Activated T-cell treated with anti-CD3 and anti-CD28 coated beads, Interleukin-2, amount 50 U/mL, for 4 hours (primary cell): ENCODE measurements around the gene SSBP4. TPM values are rescaled to one million over a fixed set of nuclear protein-coding genes. Genes with fewer than 3 reads are reported as not detected.
A peak's percentile ranks its signal among the peaks of the same experiment; 100 is the strongest.

Source experiments
- ATAC-seq, 2 donors: fragments of 200-7000 bp; cut with Tn5 transposase; one replicate each; pipeline ENCODE4 v1.10.0; 2021
- DNase-seq: peaks from one replicate; pipeline ENCODE4 v3.0.0-alpha.2; 2020
- H3K27me3 Mint-ChIP-seq: one replicate; pipeline ENCODE4 v1.8.0; 2021; ENCODE audit warnings: low read depth, mixed read lengths
- H3K36me3 Mint-ChIP-seq: one replicate; pipeline ENCODE4 v1.8.0; 2022; ENCODE audit warnings: mixed read lengths; ENCODE audit not compliant: insufficient read depth
- H3K4me1 Mint-ChIP-seq: one replicate; pipeline ENCODE4 v1.8.0; 2021; ENCODE audit warnings: low read depth, mixed read lengths
- H3K4me3 Mint-ChIP-seq: one replicate; pipeline ENCODE4 v1.8.0; 2021; ENCODE audit warnings: mild to moderate bottlenecking, moderate library complexity, mixed read lengths
- H3K9me3 Mint-ChIP-seq: one replicate; pipeline ENCODE4 v1.8.0; 2021; ENCODE audit warnings: mixed read lengths
- total RNA-seq, 3 donors: library from RNA; stranded (reverse); gene quantifications; one replicate each; pipeline ENCODE4 v1.2.1, GENCODE V29; 2021

SSBP4 gene
- total RNA-seq, 3 donors from 2014 or later, result 119 to 155 (median 135) TPM

GRCh38 chr19:18446811-18447359 is 27.7 kb downstream of the SSBP4 start:
- Mint-ChIP-seq H3K4me1 (peaks cover 13% of the 10 kb centered on the region), H3K27me3 (no peaks in the 10 kb centered on the region), H3K9me3 (peaks cover 3% of the 10 kb centered on the region), H3K36me3 (peaks cover 21% of the 10 kb centered on the region), H3K4me3 (no peak overlapping the region)
- no peak for DNase-seq
- ATAC-seq, result no peak

GRCh38 chr19:18449552-18449951 is 30.4 kb downstream of the SSBP4 start:
- no peaks in the 10 kb centered on the region for H3K9me3 Mint-ChIP-seq
- peaks cover 21% of the 10 kb centered on the region for H3K36me3 Mint-ChIP-seq
- no peaks in the 10 kb centered on the region for H3K27me3 Mint-ChIP-seq
- ATAC-seq, result no peak
- DNase-seq, result no peak
- peaks cover 6% of the 10 kb centered on the region for H3K4me1 Mint-ChIP-seq
- no peak overlapping the region for H3K4me3 Mint-ChIP-seq

DNA sequence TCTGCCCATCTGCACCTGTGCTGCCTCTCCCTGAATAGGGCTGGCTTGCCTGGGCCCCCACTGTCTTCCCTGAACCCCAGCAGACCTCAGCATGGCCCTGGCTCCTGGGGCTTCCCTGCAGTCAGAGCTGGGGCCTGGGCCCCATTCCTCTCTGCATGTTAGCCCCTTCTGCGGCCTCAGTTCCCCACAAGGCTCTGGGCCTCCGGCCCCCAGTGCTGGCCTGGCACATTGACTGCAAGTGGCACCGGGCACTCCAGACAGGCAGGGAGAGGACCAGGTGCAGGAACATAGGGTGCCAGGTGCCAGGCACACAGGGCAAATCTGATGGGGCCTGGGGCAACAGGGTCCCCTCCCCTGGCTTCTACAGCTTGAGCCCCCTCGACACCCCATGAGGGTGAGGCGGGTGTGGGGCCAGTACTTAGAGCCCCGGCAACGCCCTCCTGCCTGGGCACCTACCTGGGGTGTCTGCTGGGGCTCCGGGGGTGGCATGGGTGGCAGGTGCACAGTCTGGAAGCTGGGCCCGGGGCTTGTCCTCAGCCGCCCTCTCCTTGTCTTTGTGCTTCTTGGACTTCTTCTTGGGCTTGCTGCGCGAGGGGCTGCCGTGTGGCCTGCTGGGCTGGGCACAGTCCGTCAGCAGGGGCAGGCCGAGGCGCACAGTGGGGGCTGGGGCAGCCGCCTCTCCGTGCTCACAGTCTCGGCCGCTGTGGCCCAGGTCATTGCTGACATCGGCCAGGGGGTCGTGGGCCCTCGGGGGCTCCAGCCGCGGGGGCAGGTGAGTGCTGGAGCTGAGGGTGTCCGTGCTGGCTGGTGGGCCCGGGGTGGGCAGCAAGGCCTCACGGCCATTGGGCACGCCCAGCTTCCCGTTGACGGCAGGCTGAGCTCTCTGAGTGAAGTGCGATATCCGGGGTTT is 31.1 kb downstream of the SSBP4 start:
- DNase-seq (no peak), ATAC-seq (no peak)
- Mint-ChIP-seq H3K9me3 (no peaks in the 10 kb centered on the region), H3K27me3 (no peaks in the 10 kb centered on the region), H3K4me1 (peaks cover 6% of the 10 kb centered on the region), H3K4me3 (no peak overlapping the region), H3K36me3 (peaks cover 21% of the 10 kb centered on the region)

DNA sequence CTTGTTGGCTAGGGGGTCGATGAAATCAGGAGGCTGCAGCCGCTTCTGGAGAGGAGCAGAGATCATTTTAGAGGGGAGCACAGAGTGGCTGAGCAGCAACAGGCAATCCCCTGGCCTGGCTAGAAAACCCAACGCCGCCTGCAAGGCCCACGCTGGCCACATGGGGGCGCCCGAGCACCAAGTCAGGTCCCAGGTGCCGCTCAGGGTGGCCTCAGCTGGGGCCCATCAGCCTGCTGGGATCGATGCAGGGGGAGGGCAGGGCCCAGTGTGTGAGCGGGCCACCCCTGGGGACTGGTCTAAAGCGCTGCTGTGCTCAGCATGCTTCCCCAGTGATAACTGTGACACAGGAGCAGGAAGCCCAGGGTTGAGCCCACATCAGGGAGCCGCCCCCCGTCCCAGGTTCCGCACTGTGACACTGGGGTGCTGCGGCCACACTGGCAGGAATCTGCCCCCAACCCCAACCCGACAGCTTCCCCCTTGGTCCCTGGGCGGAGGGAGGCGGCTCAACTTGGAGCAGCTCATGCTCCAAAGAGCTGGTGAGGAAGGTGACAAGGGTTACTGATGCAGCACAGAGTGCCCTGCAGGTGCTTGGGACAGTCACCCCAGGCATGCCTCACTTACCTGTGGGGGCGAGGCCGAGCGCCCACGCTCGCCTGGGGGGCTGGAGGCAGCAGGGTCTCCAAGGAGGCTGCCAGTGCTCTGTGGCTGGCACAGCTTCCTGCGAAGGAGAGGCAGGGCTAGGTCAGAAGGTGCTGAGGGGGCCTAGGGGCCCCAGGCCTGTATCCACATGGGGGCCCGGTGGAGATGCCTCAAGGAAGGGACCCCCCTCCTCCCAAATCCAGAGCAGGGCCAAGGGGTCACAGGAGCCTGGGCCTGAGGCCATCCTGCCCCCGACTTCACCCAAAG is 32.0 kb downstream of the SSBP4 start:
- Mint-ChIP-seq H3K4me1 (peaks cover 6% of the 10 kb centered on the region), H3K9me3 (no peaks in the 10 kb centered on the region), H3K36me3 (peaks cover 24% of the 10 kb centered on the region), H3K27me3 (no peaks in the 10 kb centered on the region), H3K4me3 (no peak overlapping the region)
- ATAC-seq (peak; percentile 94 to 95), DNase-seq (peak; percentile 89)

- ATAC-seq (no peak), DNase-seq (no peak)
- Mint-ChIP-seq H3K4me3 (no peak overlapping the region), H3K27me3 (no peaks in the 10 kb centered on the region), H3K36me3 (peaks cover 27% of the 10 kb centered on the region), H3K4me1 (peaks cover 6% of the 10 kb centered on the region), H3K9me3 (no peaks in the 10 kb centered on the region)
Measured at GRCh38 chr19:18452386-18452785, 33.2 kb downstream of the SSBP4 start.

- DNase-seq (no peak), ATAC-seq (no peak)
- Mint-ChIP-seq H3K27me3 (no peaks in the 10 kb centered on the region), H3K9me3 (no peaks in the 10 kb centered on the region), H3K4me1 (peaks cover 4% of the 10 kb centered on the region), H3K36me3 (peaks cover 27% of the 10 kb centered on the region), H3K4me3 (no peak overlapping the region)
Measured at GRCh38 chr19:18453269-18454024, 34.2 kb downstream of the SSBP4 start.

DNA sequence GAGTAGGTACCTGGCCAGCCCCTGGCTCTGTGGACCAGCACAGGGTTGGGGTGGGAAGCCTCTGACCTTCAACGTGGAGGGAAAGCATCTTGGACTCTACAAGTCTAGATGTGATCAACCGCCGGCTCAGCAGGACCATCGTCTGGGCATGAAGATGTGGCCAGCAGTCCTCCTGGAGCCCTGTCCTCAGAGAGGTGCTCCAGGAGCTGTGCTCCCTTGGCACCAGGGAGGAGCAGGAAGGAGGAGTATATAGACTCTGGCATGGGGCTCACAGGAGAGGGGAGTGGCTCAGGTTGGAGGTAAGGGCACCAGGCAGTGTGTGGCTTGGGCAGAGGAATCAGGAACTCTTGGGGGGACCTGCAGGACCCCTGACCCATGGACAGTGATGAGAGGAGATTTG is 37.1 kb downstream of the SSBP4 start:
- no peak for DNase-seq
- no peaks in the 10 kb centered on the region for H3K9me3 Mint-ChIP-seq
- no peak overlapping the region for H3K4me3 Mint-ChIP-seq
- peaks cover 15% of the 10 kb centered on the region for H3K36me3 Mint-ChIP-seq
- no peaks in the 10 kb centered on the region for H3K27me3 Mint-ChIP-seq
- no peaks in the 10 kb centered on the region for H3K4me1 Mint-ChIP-seq
- no peak for ATAC-seq

- Mint-ChIP-seq H3K27me3 (no peaks in the 10 kb centered on the region), H3K36me3 (peaks cover 18% of the 10 kb centered on the region), H3K9me3 (no peaks in the 10 kb centered on the region), H3K4me1 (peaks cover 3% of the 10 kb centered on the region), H3K4me3 (no peak overlapping the region)
- ATAC-seq (no peak), DNase-seq (no peak)
Measured at GRCh38 chr19:18456974-18457373, 37.8 kb downstream of the SSBP4 start.

DNA sequence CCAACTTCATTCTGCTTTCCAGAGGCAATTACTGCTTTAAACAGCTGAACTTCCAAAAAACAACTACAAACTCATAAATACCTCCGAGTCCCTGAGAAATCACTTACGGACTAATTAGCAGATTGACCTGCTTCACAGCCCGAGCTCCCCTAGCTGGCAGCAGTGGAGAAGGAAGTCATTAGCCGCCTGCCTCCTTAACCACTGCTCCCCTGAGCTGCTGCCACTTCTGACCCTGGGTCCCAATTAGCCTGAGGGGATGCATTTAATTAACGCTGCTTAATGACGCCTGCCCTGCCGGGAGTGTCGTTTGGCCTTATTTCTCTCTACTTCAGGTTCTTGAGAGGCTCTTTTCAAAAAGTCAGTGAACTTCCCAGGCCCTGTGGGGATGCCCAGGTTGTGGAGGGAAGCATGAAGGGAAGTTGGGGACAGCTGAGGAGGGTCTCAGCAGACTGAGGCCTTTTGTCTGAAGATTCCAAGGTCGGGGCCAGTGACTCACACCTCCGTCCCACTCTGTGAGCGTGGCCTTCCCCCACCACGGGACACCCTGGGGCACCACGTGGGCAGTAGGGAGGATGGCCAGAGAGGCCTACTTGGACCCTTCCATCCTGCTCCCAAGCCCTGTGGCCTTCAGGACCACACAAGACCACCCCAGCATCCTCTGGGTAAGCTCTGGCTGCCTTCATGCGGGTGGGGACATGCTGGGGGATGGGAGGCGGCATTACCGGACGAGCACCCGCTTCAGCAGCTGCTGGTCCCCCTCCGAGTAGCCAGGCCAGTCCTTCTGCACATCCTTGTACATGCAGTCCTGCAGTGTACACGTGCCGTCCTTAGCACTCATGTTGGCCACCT is 38.5 kb downstream of the SSBP4 start:
- no peak for DNase-seq

DNA sequence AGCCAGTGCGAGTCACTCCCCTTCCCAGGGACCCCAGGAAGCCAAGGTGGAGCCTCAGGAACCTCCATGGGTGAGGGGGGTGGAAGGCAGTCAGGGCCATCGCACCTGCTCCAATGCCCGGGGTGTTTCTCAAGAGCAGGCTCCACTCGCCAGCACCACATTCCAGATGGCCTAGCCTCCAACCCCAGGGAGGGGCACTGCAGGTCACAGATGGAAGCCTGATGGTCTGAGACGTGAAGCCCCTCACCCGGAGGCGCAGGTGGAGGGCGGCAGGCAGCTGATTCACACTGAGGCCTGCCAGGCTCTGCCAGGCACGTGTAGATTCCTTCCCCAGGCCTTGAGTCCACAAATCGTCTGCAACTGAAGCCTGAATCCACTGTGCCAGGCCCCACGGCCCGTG is 41.7 kb downstream of the SSBP4 start:
- peaks cover 15% of the 10 kb centered on the region for H3K36me3 Mint-ChIP-seq
- no peak overlapping the region for H3K4me3 Mint-ChIP-seq
- peaks cover 5% of the 10 kb centered on the region for H3K4me1 Mint-ChIP-seq
- no peak for ATAC-seq
- DNase-seq, result no peak
- no peaks in the 10 kb centered on the region for H3K27me3 Mint-ChIP-seq
- H3K9me3 Mint-ChIP-seq, result no peaks in the 10 kb centered on the region

More for the DNA sequence above, 38.5 kb downstream of the SSBP4 start:
- H3K27me3 Mint-ChIP-seq, result no peaks in the 10 kb centered on the region
- peaks cover 3% of the 10 kb centered on the region for H3K4me1 Mint-ChIP-seq
- ATAC-seq, result no peak
- peaks cover 17% of the 10 kb centered on the region for H3K36me3 Mint-ChIP-seq
- H3K9me3 Mint-ChIP-seq, result no peaks in the 10 kb centered on the region
- no peak overlapping the region for H3K4me3 Mint-ChIP-seq

DNA sequence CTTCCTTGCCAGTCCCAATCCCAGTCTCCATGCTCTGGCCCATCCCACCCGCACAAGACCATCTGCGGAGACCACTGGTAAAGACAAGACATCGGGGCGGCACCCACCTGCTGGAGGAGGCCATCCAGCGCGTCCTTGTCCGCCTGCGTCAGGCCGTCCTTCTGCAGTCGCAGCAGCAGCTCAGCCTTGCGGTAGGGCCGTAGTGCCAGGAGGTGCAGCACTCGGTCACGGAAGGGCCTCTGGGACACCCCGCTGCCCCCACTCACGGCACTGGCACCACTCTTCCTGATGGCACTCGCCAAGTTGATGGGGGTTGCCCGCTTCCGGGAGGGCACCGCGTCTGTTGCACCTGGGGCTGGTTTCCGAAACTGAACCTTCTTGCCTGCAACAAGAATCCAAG is 42.3 kb downstream of the SSBP4 start:
- Mint-ChIP-seq H3K4me3 (no peak overlapping the region), H3K4me1 (peaks cover 5% of the 10 kb centered on the region), H3K27me3 (no peaks in the 10 kb centered on the region), H3K36me3 (peaks cover 12% of the 10 kb centered on the region), H3K9me3 (no peaks in the 10 kb centered on the region)
- DNase-seq, result no peak
- ATAC-seq, result no peak

DNA sequence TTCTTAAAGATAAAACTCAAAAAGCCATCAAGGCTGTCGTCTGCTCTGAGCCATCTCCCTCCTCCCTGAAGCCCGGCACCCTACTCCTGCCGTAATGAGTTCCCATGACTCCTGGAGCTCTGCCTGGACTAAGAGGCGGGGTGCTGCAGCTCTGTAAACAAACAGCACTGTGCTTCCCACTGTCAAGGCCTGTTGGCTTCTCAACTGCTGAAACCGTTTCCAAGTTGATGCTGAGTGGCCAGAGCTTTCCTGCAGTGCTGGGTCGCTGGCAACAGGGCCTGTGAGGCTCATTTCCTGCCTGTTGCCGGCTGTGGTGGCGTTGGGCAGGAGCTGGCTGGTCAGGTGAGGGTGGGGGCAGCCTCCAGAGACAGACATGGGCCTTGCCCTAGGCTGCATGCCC is 45.4 kb downstream of the SSBP4 start:
- Mint-ChIP-seq H3K27me3 (no peaks in the 10 kb centered on the region), H3K36me3 (peaks cover 9% of the 10 kb centered on the region), H3K4me3 (no peak overlapping the region), H3K4me1 (peaks cover 11% of the 10 kb centered on the region), H3K9me3 (no peaks in the 10 kb centered on the region)
- DNase-seq, result no peak
- no peak for ATAC-seq
